Measurements from ENCODE around the gene FOXC1. TPM values are rescaled to one million over a fixed set of nuclear protein-coding genes. Genes with fewer than 3 reads are reported as not detected.

FOXC1 gene
- total RNA-seq, 1 donor from 2014 or later = 2.3 TPM

GRCh38 chr6:1597924-1598323 is 11.8 kb upstream of the FOXC1 start:
- DNase-seq = no peak
- ATAC-seq = no peak
- intact Hi-C loops (cut with DNase I) = loop anchor here (10.0 kb wide), 1 partner anchor 507 kb away; no protein-coding TSS in a partner anchor
- Histone ChIP-seq H3K4me1 (peaks cover 3% of the 10 kb centered on the region), H3K27me3 (ENCODE audit: low read depth) (peaks cover 77% of the 10 kb centered on the region), H3K9me3 (no peaks in the 10 kb centered on the region), H3K27ac (no peak overlapping the region), H3K4me3 (no peak overlapping the region), H3K36me3 (no peaks in the 10 kb centered on the region)
- TF ChIP-seq, protein P1, sequence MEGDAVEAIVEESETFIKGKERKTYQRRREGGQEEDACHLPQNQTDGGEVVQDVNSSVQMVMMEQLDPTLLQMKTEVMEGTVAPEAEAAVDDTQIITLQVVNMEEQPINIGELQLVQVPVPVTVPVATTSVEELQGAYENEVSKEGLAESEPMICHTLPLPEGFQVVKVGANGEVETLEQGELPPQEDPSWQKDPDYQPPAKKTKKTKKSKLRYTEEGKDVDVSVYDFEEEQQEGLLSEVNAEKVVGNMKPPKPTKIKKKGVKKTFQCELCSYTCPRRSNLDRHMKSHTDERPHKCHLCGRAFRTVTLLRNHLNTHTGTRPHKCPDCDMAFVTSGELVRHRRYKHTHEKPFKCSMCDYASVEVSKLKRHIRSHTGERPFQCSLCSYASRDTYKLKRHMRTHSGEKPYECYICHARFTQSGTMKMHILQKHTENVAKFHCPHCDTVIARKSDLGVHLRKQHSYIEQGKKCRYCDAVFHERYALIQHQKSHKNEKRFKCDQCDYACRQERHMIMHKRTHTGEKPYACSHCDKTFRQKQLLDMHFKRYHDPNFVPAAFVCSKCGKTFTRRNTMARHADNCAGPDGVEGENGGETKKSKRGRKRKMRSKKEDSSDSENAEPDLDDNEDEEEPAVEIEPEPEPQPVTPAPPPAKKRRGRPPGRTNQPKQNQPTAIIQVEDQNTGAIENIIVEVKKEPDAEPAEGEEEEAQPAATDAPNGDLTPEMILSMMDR (IDR thresholded peaks at IDR 0.05) = no peak

GRCh38 chr6:1598433-1598832 is 11.3 kb upstream of the FOXC1 start:
- TF ChIP-seq, protein P1 (IDR thresholded peaks at IDR 0.05) = no peak
- DNase-seq = no peak
- H3K27ac ChIP-seq = no peak overlapping the region
- no peak for ATAC-seq
- H3K4me1 ChIP-seq = peaks cover 3% of the 10 kb centered on the region
- H3K9me3 ChIP-seq = no peaks in the 10 kb centered on the region
- H3K27me3 ChIP-seq (ENCODE audit: low read depth) = peaks cover 77% of the 10 kb centered on the region
- intact Hi-C loops (cut with DNase I) = loop anchor here (10.0 kb wide), 1 partner anchor 506 kb away; no protein-coding TSS in a partner anchor
- H3K4me3 ChIP-seq = no peak overlapping the region
- no peaks in the 10 kb centered on the region for H3K36me3 ChIP-seq

DNA sequence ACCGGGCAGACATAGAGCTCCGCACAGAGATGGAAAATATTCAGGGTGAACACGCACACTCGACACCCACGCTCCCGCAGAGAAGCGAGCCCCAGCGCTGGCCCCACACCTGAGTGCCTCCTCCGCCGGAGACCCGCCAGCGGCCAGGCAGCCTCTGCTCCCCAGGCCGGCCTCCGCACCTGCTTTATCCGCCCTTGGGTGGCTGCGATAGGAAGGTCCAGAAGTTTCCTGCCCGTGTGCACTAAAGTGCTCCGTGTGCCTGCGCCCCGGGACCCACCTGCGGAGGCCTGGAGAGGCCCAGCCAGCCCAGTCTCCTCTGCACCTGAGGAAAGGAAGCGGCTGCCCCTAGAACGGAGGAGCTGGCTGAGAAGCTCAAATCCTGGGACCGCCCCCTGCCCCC is 10.8 kb upstream of the FOXC1 start:
- DNase-seq = no peak
- intact Hi-C loops (cut with DNase I) = loop anchor here (10.0 kb wide), 1 partner anchor 506 kb away; no protein-coding TSS in a partner anchor
- peaks cover 79% of the 10 kb centered on the region for H3K27me3 ChIP-seq (ENCODE audit: low read depth)

DNA sequence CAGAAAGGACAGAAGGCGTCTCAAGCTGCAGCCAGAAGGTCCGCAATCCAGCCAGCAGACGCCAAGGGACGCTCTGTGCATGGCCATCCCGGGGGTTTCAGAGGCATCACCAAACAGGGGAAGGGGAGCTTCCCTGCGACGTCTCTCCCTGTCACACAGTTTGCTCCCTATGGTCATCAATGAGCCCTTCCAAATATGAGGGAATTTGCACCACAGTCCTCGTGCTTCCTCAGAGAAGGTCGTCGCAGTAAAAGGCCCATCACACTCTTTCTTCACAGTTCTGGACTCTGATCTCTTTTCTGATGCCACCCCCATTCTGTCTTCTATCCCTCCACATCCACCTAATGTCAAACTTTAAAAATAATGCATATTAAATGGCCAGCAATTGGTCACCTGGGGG is 10.2 kb upstream of the FOXC1 start:
- no peaks in the 10 kb centered on the region for H3K9me3 ChIP-seq
- peaks cover 79% of the 10 kb centered on the region for H3K27me3 ChIP-seq (ENCODE audit: low read depth)
- peaks cover 11% of the 10 kb centered on the region for H3K4me1 ChIP-seq
- ATAC-seq = no peak
- intact Hi-C loops (cut with DNase I) = loop anchor here (10.0 kb wide), 1 partner anchor 505 kb away; no protein-coding TSS in a partner anchor
- TF ChIP-seq, protein P1 (IDR thresholded peaks at IDR 0.05) = no peak
- no peak overlapping the region for H3K4me3 ChIP-seq
- H3K36me3 ChIP-seq = no peaks in the 10 kb centered on the region
- no peak for DNase-seq
- H3K27ac ChIP-seq = no peak overlapping the region

More for the DNA sequence above, 10.8 kb upstream of the FOXC1 start:
- no peak for ATAC-seq
- Histone ChIP-seq H3K4me1 (peaks cover 5% of the 10 kb centered on the region), H3K27ac (no peak overlapping the region), H3K36me3 (no peaks in the 10 kb centered on the region), H3K4me3 (no peak overlapping the region), H3K9me3 (no peaks in the 10 kb centered on the region)
- TF ChIP-seq, protein P1 (IDR thresholded peaks at IDR 0.05) = no peak

- TF ChIP-seq, protein P1 (IDR thresholded peaks at IDR 0.05) = no peak
- Histone ChIP-seq H3K4me1 (peaks cover 18% of the 10 kb centered on the region), H3K9me3 (no peaks in the 10 kb centered on the region), H3K27me3 (ENCODE audit: low read depth) (peaks cover 79% of the 10 kb centered on the region), H3K36me3 (no peaks in the 10 kb centered on the region), H3K27ac (no peak overlapping the region), H3K4me3 (no peak overlapping the region)
- intact Hi-C loops (cut with DNase I) = loop anchor here (10.0 kb wide), 1 partner anchor 595 kb away; no protein-coding TSS in a partner anchor
- DNase-seq (no peak), ATAC-seq (no peak)
Measured at GRCh38 chr6:1600063-1600763, 9.5 kb upstream of the FOXC1 start.

All from lower lobe of right lung (tissue), 2 donors.